ENCODE measurements around the gene ARHGAP11A.
"Not testable (repeated sequence)": the region's sequence is repeated elsewhere in the genome, so short reads cannot be mapped to it uniquely, and the experiment has no call there.

DNA sequence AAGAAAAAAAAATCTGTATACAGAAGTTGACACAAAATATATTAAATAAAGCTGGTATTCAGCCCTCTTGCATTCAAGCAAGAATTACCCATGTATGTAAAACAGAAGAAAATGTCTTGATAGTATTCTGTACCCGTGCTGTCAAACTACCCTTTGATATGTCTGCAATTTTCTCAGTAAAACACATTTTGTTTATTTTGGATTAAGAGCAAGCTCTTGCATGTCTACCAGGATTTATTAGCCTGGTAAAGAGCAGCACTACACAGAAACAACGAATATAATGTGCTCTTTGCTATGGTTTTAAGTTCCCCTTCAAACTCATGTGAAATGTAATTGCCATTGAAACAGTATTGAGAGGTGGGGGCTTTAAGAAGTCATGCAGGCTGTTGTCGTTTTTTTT is 46.3 kb upstream of the ARHGAP11A start:
- TF ChIP-seq, protein P1, sequence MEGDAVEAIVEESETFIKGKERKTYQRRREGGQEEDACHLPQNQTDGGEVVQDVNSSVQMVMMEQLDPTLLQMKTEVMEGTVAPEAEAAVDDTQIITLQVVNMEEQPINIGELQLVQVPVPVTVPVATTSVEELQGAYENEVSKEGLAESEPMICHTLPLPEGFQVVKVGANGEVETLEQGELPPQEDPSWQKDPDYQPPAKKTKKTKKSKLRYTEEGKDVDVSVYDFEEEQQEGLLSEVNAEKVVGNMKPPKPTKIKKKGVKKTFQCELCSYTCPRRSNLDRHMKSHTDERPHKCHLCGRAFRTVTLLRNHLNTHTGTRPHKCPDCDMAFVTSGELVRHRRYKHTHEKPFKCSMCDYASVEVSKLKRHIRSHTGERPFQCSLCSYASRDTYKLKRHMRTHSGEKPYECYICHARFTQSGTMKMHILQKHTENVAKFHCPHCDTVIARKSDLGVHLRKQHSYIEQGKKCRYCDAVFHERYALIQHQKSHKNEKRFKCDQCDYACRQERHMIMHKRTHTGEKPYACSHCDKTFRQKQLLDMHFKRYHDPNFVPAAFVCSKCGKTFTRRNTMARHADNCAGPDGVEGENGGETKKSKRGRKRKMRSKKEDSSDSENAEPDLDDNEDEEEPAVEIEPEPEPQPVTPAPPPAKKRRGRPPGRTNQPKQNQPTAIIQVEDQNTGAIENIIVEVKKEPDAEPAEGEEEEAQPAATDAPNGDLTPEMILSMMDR (IDR thresholded peaks at IDR 0.05 in 2 of 3, conservative IDR thresholded peaks at IDR 0.05 in 1 of 3; ENCODE audit: borderline replicate concordance in 1 of 3, insufficient read depth in 1 of 3, low read depth in 2 of 3, low read length in 2 of 3), result not testable (repeated sequence)
- TF ChIP-seq, protein P2, sequence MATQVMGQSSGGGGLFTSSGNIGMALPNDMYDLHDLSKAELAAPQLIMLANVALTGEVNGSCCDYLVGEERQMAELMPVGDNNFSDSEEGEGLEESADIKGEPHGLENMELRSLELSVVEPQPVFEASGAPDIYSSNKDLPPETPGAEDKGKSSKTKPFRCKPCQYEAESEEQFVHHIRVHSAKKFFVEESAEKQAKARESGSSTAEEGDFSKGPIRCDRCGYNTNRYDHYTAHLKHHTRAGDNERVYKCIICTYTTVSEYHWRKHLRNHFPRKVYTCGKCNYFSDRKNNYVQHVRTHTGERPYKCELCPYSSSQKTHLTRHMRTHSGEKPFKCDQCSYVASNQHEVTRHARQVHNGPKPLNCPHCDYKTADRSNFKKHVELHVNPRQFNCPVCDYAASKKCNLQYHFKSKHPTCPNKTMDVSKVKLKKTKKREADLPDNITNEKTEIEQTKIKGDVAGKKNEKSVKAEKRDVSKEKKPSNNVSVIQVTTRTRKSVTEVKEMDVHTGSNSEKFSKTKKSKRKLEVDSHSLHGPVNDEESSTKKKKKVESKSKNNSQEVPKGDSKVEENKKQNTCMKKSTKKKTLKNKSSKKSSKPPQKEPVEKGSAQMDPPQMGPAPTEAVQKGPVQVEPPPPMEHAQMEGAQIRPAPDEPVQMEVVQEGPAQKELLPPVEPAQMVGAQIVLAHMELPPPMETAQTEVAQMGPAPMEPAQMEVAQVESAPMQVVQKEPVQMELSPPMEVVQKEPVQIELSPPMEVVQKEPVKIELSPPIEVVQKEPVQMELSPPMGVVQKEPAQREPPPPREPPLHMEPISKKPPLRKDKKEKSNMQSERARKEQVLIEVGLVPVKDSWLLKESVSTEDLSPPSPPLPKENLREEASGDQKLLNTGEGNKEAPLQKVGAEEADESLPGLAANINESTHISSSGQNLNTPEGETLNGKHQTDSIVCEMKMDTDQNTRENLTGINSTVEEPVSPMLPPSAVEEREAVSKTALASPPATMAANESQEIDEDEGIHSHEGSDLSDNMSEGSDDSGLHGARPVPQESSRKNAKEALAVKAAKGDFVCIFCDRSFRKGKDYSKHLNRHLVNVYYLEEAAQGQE (IDR thresholded peaks at IDR 0.05; ENCODE audit: low read depth), result not testable (repeated sequence)
- not testable (repeated sequence) for TF ChIP-seq RAD21 (IDR thresholded peaks at IDR 0.05; ENCODE audit: low read depth); POLR2A (IDR thresholded peaks at IDR 0.05; ENCODE audit: borderline replicate concordance, extremely low read depth, insufficient read depth, insufficient read length)

Data from HCT116 (cell line).